ENCODE results near the gene MCM3.

The MCM3 gene

GRCh38 chr6:52262620-52263344, 21.8 kb downstream of the MCM3 start:
- H3K4me1 ChIP-seq (ENCODE audit: control insufficient read depth, insufficient read depth, low read length) = no peaks in the 10 kb centered on the region
- H3K9ac ChIP-seq (ENCODE audit: low read length) = no peak overlapping the region
- peaks cover 3% of the 10 kb centered on the region for H3K36me3 ChIP-seq (ENCODE audit: control insufficient read depth, insufficient read depth, low read length)
- H3K4me3 ChIP-seq (ENCODE audit: low read length) = no peak overlapping the region
- no peaks in the 10 kb centered on the region for H3K9me3 ChIP-seq (ENCODE audit: control insufficient read depth, low read length)
- H3K27me3 ChIP-seq (ENCODE audit: control insufficient read depth, insufficient read depth, low read length) = no peaks in the 10 kb centered on the region

GRCh38 chr6:52261229-52261628, 23.3 kb downstream of the MCM3 start:
- Histone ChIP-seq H3K36me3 (ENCODE audit: control insufficient read depth, insufficient read depth, low read length) (peaks cover 3% of the 10 kb centered on the region), H3K9me3 (ENCODE audit: control insufficient read depth, low read length) (no peaks in the 10 kb centered on the region), H3K9ac (ENCODE audit: low read length) (no peak overlapping the region), H3K4me3 (ENCODE audit: low read length) (no peak overlapping the region), H3K4me1 (ENCODE audit: control insufficient read depth, insufficient read depth, low read length) (no peaks in the 10 kb centered on the region), H3K27me3 (ENCODE audit: control insufficient read depth, insufficient read depth, low read length) (no peaks in the 10 kb centered on the region)

DNA sequence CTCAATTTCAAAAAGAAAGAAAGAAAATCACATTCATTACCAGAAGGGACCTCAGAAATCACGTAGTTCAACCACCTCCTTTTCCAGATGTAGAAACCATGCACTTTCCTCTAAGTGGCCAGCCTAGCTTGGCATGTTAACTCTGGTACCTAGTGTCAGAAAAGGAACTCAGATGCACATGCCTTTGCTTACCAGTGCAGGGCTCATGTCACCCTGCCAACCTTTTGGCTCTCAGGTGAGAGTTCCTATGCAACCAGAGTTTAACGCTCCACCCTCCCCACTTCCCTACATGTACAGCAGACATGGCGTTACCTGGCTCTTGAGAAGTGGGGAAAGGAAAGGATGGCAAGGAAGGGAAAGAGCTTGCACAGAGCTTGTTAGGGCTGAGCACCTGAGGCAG, 23.9 kb downstream of the MCM3 start:
- Histone ChIP-seq H3K36me3 (ENCODE audit: control insufficient read depth, insufficient read depth, low read length) (peaks cover 3% of the 10 kb centered on the region), H3K9ac (ENCODE audit: low read length) (no peak overlapping the region), H3K27me3 (ENCODE audit: control insufficient read depth, insufficient read depth, low read length) (no peaks in the 10 kb centered on the region), H3K4me1 (ENCODE audit: control insufficient read depth, insufficient read depth, low read length) (no peaks in the 10 kb centered on the region), H3K9me3 (ENCODE audit: control insufficient read depth, low read length) (no peaks in the 10 kb centered on the region), H3K4me3 (ENCODE audit: low read length) (no peak overlapping the region)

GRCh38 chr6:52255434-52255833, 29.1 kb downstream of the MCM3 start:
- Histone ChIP-seq H3K27me3 (ENCODE audit: control insufficient read depth, insufficient read depth, low read length) (no peaks in the 10 kb centered on the region), H3K9me3 (ENCODE audit: control insufficient read depth, low read length) (no peaks in the 10 kb centered on the region), H3K36me3 (ENCODE audit: control insufficient read depth, insufficient read depth, low read length) (no peaks in the 10 kb centered on the region), H3K4me1 (ENCODE audit: control insufficient read depth, insufficient read depth, low read length) (no peaks in the 10 kb centered on the region), H3K4me3 (ENCODE audit: low read length) (no peak overlapping the region), H3K9ac (ENCODE audit: low read length) (no peak overlapping the region)

- H3K36me3 ChIP-seq (ENCODE audit: control insufficient read depth, insufficient read depth, low read length) = no peaks in the 10 kb centered on the region
- no peaks in the 10 kb centered on the region for H3K9me3 ChIP-seq (ENCODE audit: control insufficient read depth, low read length)
- no peak overlapping the region for H3K9ac ChIP-seq (ENCODE audit: low read length)
- no peaks in the 10 kb centered on the region for H3K4me1 ChIP-seq (ENCODE audit: control insufficient read depth, insufficient read depth, low read length)
- H3K4me3 ChIP-seq (ENCODE audit: low read length) = no peak overlapping the region
- no peaks in the 10 kb centered on the region for H3K27me3 ChIP-seq (ENCODE audit: control insufficient read depth, insufficient read depth, low read length)
Observed at GRCh38 chr6:52254731-52255378, 29.7 kb downstream of the MCM3 start.

DNA sequence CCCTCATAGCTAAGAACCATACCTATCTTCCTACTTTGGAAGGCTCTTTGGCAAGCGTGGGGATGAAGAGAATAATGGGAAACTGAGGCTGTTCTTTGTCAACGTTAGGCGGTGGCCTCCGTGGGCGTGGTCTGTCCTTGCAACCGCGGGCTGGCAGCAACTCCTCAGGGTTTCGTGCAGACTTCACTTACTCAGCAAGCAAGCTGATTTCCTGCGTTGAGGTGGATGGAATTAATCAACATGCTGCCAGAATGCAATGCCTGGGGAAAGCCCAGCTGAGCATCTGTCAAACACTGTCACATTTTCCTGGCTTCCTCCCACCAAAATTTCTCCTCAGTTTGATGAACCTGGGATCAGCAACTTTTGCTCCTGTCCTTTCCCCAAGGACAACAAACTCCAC, 31.0 kb downstream of the MCM3 start:
- no peaks in the 10 kb centered on the region for H3K36me3 ChIP-seq (ENCODE audit: control insufficient read depth, insufficient read depth, low read length)
- H3K27me3 ChIP-seq (ENCODE audit: control insufficient read depth, insufficient read depth, low read length) = no peaks in the 10 kb centered on the region

DNA sequence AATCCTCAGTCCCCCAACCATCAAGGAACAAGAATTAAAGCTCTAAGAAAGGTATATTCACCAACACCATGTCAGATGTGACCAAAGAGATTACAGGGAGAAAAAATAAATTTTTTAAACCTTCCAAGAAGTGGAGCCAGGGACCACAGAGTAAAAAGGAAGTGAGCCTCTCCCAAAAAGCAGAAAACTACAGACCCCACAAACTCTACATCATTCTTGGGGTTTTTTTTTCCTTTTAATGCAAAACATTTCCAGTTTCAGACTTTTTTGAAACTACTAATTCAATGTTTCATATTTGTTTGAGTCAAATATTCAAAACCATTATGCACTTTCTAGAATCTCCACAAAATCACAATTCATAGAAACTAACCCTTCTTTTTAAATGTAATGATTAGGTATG, 33.4 kb downstream of the MCM3 start:
- H3K36me3 ChIP-seq (ENCODE audit: control insufficient read depth, insufficient read depth, low read length) = no peaks in the 10 kb centered on the region
- no peaks in the 10 kb centered on the region for H3K9me3 ChIP-seq (ENCODE audit: control insufficient read depth, low read length)
- no peak overlapping the region for H3K4me3 ChIP-seq (ENCODE audit: low read length)
- H3K9ac ChIP-seq (ENCODE audit: low read length) = no peak overlapping the region
- no peaks in the 10 kb centered on the region for H3K4me1 ChIP-seq (ENCODE audit: control insufficient read depth, insufficient read depth, low read length)
- no peaks in the 10 kb centered on the region for H3K27me3 ChIP-seq (ENCODE audit: control insufficient read depth, insufficient read depth, low read length)

More for the DNA sequence above, 31.0 kb downstream of the MCM3 start:
- H3K9me3 ChIP-seq (ENCODE audit: control insufficient read depth, low read length) = no peaks in the 10 kb centered on the region
- no peaks in the 10 kb centered on the region for H3K4me1 ChIP-seq (ENCODE audit: control insufficient read depth, insufficient read depth, low read length)
- no peak overlapping the region for H3K4me3 ChIP-seq (ENCODE audit: low read length)
- no peak overlapping the region for H3K9ac ChIP-seq (ENCODE audit: low read length)

DNA sequence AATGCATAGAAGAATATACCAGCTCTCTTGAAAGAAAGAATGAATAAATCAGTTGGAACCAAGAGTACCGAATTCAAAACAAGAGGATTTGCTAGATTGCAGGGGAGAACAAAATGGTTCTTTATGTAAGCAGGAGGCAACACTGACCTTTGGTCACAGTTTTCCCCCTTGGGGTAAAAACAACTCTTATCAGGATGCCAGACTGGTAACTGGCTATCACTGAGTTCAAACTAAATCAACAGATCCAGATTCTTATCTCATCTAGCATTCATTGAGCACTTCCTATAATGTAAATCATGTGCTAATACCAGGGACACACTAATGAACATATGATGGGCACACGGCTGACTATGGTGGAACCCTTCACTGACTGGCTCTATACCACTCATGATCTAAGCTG, 35.5 kb downstream of the MCM3 start:
- Histone ChIP-seq H3K9me3 (ENCODE audit: control insufficient read depth, low read length) (no peaks in the 10 kb centered on the region), H3K36me3 (ENCODE audit: control insufficient read depth, insufficient read depth, low read length) (no peaks in the 10 kb centered on the region)

DNA sequence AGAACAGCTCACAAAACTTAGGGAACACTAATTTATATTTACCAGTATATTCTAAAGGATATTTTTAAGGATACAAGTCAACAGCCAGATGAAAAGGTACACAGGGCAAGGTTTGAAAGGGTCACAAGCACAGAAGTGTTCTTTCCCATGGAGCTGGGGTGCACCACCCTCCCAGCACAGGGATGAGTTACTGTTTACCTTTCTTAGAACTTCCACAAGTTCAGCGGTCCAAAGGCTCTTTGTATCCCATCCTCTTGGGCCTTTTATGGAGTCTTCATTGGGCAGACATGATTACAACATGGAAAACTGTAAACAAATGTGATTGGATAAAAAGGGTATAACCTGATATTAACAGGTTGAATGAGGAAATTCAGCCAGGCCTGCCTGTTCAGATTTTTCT, 39.1 kb downstream of the MCM3 start:
- Histone ChIP-seq H3K9ac (ENCODE audit: low read length) (no peak overlapping the region), H3K9me3 (ENCODE audit: control insufficient read depth, low read length) (no peaks in the 10 kb centered on the region), H3K36me3 (ENCODE audit: control insufficient read depth, insufficient read depth, low read length) (no peaks in the 10 kb centered on the region), H3K4me3 (ENCODE audit: low read length) (no peak overlapping the region), H3K4me1 (ENCODE audit: control insufficient read depth, insufficient read depth, low read length) (no peaks in the 10 kb centered on the region), H3K27me3 (ENCODE audit: control insufficient read depth, insufficient read depth, low read length) (no peaks in the 10 kb centered on the region)

More for the DNA sequence above, 35.5 kb downstream of the MCM3 start:
- Histone ChIP-seq H3K27me3 (ENCODE audit: control insufficient read depth, insufficient read depth, low read length) (no peaks in the 10 kb centered on the region), H3K4me1 (ENCODE audit: control insufficient read depth, insufficient read depth, low read length) (no peaks in the 10 kb centered on the region), H3K9ac (ENCODE audit: low read length) (no peak overlapping the region), H3K4me3 (ENCODE audit: low read length) (no peak overlapping the region)

DNA sequence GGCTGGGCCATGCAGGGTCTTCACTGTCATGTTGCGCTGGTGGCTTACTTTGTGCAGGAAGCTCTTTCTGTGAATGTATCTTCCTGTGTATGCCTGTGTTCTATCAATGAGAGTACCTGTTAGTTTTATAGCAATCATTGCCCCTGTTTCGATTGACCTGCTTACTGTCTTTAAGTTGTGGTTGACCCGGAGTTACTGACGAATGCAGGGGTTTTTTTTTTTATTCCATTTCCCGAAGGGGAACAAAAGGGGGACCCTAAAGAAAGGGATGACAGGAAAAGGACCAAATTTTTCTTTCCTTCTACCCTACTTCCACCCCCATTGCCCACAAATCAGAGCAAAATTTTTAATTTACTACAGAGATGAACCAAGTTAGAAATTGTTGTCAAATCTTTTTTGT, 40.1 kb downstream of the MCM3 start, which contains the start of gene IL17F:
Gene IL17F (minus strand): TSS at position 101 of the 400 bp plus-strand sequence. CDS start 71 bp downstream, at position 30.
- Histone ChIP-seq H3K9me3 (ENCODE audit: control insufficient read depth, low read length) (no peaks in the 10 kb centered on the region), H3K27me3 (ENCODE audit: control insufficient read depth, insufficient read depth, low read length) (no peaks in the 10 kb centered on the region), H3K36me3 (ENCODE audit: control insufficient read depth, insufficient read depth, low read length) (no peaks in the 10 kb centered on the region), H3K4me3 (ENCODE audit: low read length) (no peak within 1 kb of the TSS), H3K4me1 (ENCODE audit: control insufficient read depth, insufficient read depth, low read length) (no peaks in the 10 kb centered on the region), H3K9ac (ENCODE audit: low read length) (no peak within 1 kb of the TSS)

DNA sequence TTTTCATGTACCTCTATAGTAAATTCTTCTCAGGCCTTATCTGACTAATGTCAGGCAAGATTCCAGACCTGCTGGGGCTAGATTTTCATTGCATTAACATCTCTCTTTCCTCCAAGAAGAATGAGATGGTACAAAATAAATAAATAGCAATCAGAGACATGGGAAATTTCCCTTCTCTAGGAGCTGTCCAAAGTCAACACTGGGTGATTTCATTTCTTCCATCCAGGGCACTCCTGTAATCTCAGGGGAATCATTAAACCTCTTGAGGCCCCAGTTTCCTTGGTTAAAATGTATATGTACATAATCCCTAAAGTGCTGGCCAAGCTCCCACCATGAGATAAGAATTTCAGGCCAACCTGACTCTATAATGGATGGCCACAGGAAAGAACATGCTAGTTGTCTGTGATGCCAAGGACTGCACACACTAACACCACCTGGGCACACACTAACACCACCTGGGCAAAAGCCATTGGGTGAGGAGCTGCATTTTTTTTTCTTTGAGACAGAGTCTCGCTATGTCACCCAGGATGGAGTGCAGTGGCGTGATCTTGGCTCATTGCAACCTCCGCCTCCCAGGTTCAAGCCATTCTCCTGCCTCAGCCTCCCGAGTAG, 41.2 kb downstream of the MCM3 start:
- no peaks in the 10 kb centered on the region for H3K4me1 ChIP-seq (ENCODE audit: control insufficient read depth, insufficient read depth, low read length)
- H3K36me3 ChIP-seq (ENCODE audit: control insufficient read depth, insufficient read depth, low read length) = no peaks in the 10 kb centered on the region
- H3K27me3 ChIP-seq (ENCODE audit: control insufficient read depth, insufficient read depth, low read length) = no peaks in the 10 kb centered on the region
- no peaks in the 10 kb centered on the region for H3K9me3 ChIP-seq (ENCODE audit: control insufficient read depth, low read length)
- H3K4me3 ChIP-seq (ENCODE audit: low read length) = no peak overlapping the region
- H3K9ac ChIP-seq (ENCODE audit: low read length) = no peak overlapping the region

- Histone ChIP-seq H3K9ac (ENCODE audit: low read length) (no peak overlapping the region), H3K9me3 (ENCODE audit: control insufficient read depth, low read length) (no peaks in the 10 kb centered on the region), H3K4me1 (ENCODE audit: control insufficient read depth, insufficient read depth, low read length) (no peaks in the 10 kb centered on the region), H3K27me3 (ENCODE audit: control insufficient read depth, insufficient read depth, low read length) (no peaks in the 10 kb centered on the region), H3K4me3 (ENCODE audit: low read length) (no peak overlapping the region), H3K36me3 (ENCODE audit: control insufficient read depth, insufficient read depth, low read length) (no peaks in the 10 kb centered on the region)
Observed at GRCh38 chr6:52241819-52242218, 42.7 kb downstream of the MCM3 start.
